ENCODE results near the gene MED23.

Gene MED23

DNA sequence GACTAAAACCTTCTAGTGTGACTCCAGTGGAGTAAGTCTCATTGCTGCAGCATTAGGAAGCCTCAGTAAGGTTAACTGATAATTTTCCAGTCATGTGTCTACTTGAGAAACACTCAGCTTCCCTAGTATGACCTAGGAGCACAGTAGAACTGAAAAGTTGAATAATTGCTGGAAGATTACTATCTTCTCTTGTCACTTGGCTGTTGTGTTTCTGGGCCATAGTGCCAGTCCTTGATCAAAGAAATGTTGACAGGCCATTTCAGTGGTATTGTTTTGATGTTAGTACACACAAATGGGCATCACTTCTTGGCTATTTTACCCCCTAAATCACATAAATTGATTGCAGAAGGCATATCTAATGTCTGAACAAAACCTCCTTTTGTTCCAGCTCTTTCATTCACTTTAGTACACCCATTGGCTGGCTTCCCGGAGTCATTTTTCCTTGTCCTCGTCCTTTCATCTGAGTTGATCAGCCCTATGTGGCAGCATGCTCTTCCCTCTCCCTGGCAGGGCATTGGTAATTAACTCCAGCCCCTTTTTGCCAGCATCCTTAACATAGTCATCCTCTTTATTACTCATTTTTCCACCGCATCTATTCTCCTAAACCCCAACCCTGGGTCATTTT, 15.1 kb upstream of the MED23 start (continued):
- TF ChIP-seq ZFP30 (CRISPR knock-in tag; IDR thresholded peaks at IDR 0.05): no peak
- no peak for TF ChIP-seq PPARA (CRISPR knock-in tag; IDR thresholded peaks at IDR 0.05; ENCODE audit: borderline replicate concordance)
- no peak for TF ChIP-seq BACH2 (CRISPR knock-in tag; IDR thresholded peaks at IDR 0.05; ENCODE audit: borderline replicate concordance)
- TF ChIP-seq OSR1 (CRISPR knock-in tag; IDR thresholded peaks at IDR 0.05): no peak
- TF ChIP-seq SNAI2 (CRISPR knock-in tag; IDR thresholded peaks at IDR 0.05): no peak
- TF ChIP-seq ZNF565 (CRISPR knock-in tag; conservative IDR thresholded peaks at IDR 0.05; ENCODE audit: low read depth): no peak
- TF ChIP-seq, protein P1, sequence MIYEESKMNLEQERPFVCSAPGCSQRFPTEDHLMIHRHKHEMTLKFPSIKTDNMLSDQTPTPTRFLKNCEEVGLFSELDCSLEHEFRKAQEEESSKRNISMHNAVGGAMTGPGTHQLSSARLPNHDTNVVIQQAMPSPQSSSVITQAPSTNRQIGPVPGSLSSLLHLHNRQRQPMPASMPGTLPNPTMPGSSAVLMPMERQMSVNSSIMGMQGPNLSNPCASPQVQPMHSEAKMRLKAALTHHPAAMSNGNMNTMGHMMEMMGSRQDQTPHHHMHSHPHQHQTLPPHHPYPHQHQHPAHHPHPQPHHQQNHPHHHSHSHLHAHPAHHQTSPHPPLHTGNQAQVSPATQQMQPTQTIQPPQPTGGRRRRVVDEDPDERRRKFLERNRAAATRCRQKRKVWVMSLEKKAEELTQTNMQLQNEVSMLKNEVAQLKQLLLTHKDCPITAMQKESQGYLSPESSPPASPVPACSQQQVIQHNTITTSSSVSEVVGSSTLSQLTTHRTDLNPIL (CRISPR knock-in tag; IDR thresholded peaks at IDR 0.05; ENCODE audit: low read depth): no peak
- TF ChIP-seq ISL1 (CRISPR knock-in tag; IDR thresholded peaks at IDR 0.05): no peak
- no peak for TF ChIP-seq RARB (CRISPR knock-in tag; IDR thresholded peaks at IDR 0.05)
- TF ChIP-seq TOX (CRISPR knock-in tag; IDR thresholded peaks at IDR 0.05; ENCODE audit: borderline replicate concordance): no peak
- TF ChIP-seq CSDC2 (CRISPR knock-in tag; IDR thresholded peaks at IDR 0.05): no peak
- TF ChIP-seq ZNF70 (CRISPR knock-in tag; IDR thresholded peaks at IDR 0.05): no peak

DNA sequence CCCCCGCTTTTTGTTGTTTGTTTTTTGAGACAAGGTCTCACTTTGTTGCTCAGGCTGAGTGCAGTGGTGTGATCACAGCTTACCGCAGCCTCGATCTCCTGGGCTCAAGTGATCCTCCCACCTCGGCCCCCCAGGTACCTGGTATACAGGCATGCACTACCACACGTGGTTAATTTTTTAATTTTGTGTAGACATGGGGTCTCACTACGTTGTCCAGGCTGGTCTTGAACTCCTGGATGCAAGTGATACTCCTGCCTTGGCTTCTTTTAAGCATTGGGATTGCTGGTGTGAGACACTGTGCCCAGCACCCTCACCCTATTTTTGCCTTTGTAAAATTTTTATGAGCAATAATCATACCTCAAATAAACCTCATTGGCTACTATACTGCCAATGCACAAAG, 14.5 kb upstream of the MED23 start:
- TF ChIP-seq, protein P2, sequence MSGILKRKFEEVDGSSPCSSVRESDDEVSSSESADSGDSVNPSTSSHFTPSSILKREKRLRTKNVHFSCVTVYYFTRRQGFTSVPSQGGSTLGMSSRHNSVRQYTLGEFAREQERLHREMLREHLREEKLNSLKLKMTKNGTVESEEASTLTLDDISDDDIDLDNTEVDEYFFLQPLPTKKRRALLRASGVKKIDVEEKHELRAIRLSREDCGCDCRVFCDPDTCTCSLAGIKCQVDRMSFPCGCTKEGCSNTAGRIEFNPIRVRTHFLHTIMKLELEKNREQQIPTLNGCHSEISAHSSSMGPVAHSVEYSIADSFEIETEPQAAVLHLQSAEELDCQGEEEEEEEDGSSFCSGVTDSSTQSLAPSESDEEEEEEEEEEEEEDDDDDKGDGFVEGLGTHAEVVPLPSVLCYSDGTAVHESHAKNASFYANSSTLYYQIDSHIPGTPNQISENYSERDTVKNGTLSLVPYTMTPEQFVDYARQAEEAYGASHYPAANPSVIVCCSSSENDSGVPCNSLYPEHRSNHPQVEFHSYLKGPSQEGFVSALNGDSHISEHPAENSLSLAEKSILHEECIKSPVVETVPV (CRISPR knock-in tag; IDR thresholded peaks at IDR 0.05): no peak
- TF ChIP-seq, protein P1 (CRISPR knock-in tag; IDR thresholded peaks at IDR 0.05; ENCODE audit: low read depth): no peak
- TF ChIP-seq CSDC2 (CRISPR knock-in tag; IDR thresholded peaks at IDR 0.05) (no peak), ZFP30 (CRISPR knock-in tag; IDR thresholded peaks at IDR 0.05) (no peak), PPARA (CRISPR knock-in tag; IDR thresholded peaks at IDR 0.05; ENCODE audit: borderline replicate concordance) (no peak), ESRRG (CRISPR knock-in tag; IDR thresholded peaks at IDR 0.05) (no peak), TCF4 (CRISPR knock-in tag; IDR thresholded peaks at IDR 0.05; ENCODE audit: borderline replicate concordance) (no peak), ARNTL (CRISPR knock-in tag; IDR thresholded peaks at IDR 0.05; ENCODE audit: borderline replicate concordance, low read depth) (no peak), ZNF8 (CRISPR knock-in tag; IDR thresholded peaks at IDR 0.05) (no peak), OSR1 (CRISPR knock-in tag; IDR thresholded peaks at IDR 0.05) (no peak), ZFP3 (CRISPR knock-in tag; IDR thresholded peaks at IDR 0.05) (no peak), RARB (CRISPR knock-in tag; IDR thresholded peaks at IDR 0.05) (no peak), GLIS3 (CRISPR knock-in tag; IDR thresholded peaks at IDR 0.05) (no peak), TOX (CRISPR knock-in tag; IDR thresholded peaks at IDR 0.05; ENCODE audit: borderline replicate concordance) (no peak)
- TF ChIP-seq, protein P3, sequence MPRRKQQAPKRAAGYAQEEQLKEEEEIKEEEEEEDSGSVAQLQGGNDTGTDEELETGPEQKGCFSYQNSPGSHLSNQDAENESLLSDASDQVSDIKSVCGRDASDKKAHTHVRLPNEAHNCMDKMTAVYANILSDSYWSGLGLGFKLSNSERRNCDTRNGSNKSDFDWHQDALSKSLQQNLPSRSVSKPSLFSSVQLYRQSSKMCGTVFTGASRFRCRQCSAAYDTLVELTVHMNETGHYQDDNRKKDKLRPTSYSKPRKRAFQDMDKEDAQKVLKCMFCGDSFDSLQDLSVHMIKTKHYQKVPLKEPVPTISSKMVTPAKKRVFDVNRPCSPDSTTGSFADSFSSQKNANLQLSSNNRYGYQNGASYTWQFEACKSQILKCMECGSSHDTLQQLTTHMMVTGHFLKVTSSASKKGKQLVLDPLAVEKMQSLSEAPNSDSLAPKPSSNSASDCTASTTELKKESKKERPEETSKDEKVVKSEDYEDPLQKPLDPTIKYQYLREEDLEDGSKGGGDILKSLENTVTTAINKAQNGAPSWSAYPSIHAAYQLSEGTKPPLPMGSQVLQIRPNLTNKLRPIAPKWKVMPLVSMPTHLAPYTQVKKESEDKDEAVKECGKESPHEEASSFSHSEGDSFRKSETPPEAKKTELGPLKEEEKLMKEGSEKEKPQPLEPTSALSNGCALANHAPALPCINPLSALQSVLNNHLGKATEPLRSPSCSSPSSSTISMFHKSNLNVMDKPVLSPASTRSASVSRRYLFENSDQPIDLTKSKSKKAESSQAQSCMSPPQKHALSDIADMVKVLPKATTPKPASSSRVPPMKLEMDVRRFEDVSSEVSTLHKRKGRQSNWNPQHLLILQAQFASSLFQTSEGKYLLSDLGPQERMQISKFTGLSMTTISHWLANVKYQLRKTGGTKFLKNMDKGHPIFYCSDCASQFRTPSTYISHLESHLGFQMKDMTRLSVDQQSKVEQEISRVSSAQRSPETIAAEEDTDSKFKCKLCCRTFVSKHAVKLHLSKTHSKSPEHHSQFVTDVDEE (CRISPR knock-in tag; IDR thresholded peaks at IDR 0.05): no peak
- TF ChIP-seq, protein P4, sequence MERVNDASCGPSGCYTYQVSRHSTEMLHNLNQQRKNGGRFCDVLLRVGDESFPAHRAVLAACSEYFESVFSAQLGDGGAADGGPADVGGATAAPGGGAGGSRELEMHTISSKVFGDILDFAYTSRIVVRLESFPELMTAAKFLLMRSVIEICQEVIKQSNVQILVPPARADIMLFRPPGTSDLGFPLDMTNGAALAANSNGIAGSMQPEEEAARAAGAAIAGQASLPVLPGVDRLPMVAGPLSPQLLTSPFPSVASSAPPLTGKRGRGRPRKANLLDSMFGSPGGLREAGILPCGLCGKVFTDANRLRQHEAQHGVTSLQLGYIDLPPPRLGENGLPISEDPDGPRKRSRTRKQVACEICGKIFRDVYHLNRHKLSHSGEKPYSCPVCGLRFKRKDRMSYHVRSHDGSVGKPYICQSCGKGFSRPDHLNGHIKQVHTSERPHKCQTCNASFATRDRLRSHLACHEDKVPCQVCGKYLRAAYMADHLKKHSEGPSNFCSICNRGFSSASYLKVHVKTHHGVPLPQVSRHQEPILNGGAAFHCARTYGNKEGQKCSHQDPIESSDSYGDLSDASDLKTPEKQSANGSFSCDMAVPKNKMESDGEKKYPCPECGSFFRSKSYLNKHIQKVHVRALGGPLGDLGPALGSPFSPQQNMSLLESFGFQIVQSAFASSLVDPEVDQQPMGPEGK (CRISPR knock-in tag; IDR thresholded peaks at IDR 0.05; ENCODE audit: borderline replicate concordance): no peak
- no peak for ATAC-seq

DNA sequence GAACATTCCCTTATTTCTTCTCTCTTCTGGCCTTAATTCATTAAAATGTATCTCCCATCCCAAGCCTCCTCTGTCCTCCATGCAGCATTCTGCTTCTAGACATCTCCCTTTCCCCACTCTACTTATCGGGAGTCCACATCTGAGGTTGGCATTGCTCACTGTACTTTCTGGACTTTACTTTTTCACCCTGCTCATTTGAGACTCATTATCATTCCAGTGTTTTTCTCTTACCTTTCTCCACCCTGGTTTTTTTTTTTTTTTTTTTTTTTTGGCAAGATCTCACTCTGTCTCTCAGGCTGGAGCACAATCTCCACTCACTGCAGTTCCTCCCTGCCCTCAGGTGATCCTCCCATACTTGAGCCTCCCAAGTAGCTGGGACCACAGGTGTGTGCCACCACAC, 13.5 kb upstream of the MED23 start:
- TF ChIP-seq TCF4 (CRISPR knock-in tag; IDR thresholded peaks at IDR 0.05; ENCODE audit: borderline replicate concordance) (no peak), PPARA (CRISPR knock-in tag; IDR thresholded peaks at IDR 0.05; ENCODE audit: borderline replicate concordance) (no peak), CSDC2 (CRISPR knock-in tag; IDR thresholded peaks at IDR 0.05) (no peak), BACH2 (CRISPR knock-in tag; IDR thresholded peaks at IDR 0.05; ENCODE audit: borderline replicate concordance) (no peak), ZFP3 (CRISPR knock-in tag; IDR thresholded peaks at IDR 0.05) (no peak), ISL1 (CRISPR knock-in tag; IDR thresholded peaks at IDR 0.05) (no peak), ZNF70 (CRISPR knock-in tag; IDR thresholded peaks at IDR 0.05) (no peak)
- TF ChIP-seq, protein P5, sequence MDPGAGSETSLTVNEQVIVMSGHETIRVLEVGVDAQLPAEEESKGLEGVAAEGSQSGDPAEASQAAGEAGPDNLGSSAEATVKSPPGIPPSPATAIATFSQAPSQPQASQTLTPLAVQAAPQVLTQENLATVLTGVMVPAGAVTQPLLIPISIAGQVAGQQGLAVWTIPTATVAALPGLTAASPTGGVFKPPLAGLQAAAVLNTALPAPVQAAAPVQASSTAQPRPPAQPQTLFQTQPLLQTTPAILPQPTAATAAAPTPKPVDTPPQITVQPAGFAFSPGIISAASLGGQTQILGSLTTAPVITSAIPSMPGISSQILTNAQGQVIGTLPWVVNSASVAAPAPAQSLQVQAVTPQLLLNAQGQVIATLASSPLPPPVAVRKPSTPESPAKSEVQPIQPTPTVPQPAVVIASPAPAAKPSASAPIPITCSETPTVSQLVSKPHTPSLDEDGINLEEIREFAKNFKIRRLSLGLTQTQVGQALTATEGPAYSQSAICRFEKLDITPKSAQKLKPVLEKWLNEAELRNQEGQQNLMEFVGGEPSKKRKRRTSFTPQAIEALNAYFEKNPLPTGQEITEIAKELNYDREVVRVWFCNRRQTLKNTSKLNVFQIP (CRISPR knock-in tag; IDR thresholded peaks at IDR 0.05; ENCODE audit: borderline replicate concordance, low read depth): no peak
- TF ChIP-seq, protein P3 (CRISPR knock-in tag; IDR thresholded peaks at IDR 0.05): no peak
- ATAC-seq: no peak
